Endothelial cell of umbilical vein (primary cell): ENCODE measurements around the gene ZNF609.

Source experiments
- EZH2 ChIP-seq: IDR thresholded peaks from 2 replicates; pipeline ENCODE4 v1.6.1; 2012; ENCODE audit warnings: borderline replicate concordance, low read depth, mild to moderate bottlenecking, moderate library complexity, low read length, inconsistent platforms; ENCODE audit not compliant: severe bottlenecking
- FOS ChIP-seq: IDR thresholded peaks from 2 replicates; pipeline ENCODE4 v1.6.1; 2011; ENCODE audit warnings: mild to moderate bottlenecking, low read length, moderate library complexity, borderline replicate concordance; ENCODE audit not compliant: insufficient read depth
- GATA2 ChIP-seq: IDR thresholded peaks from 2 replicates; pipeline ENCODE4 v1.7.0; 2011; ENCODE audit warnings: low read depth, mild to moderate bottlenecking, moderate library complexity, mixed read lengths, low read length; ENCODE audit not compliant: insufficient read length, insufficient read depth
- JUN ChIP-seq: IDR thresholded peaks from 2 replicates; pipeline ENCODE4 v1.6.1; 2011; ENCODE audit warnings: borderline replicate concordance, low read depth; ENCODE audit not compliant: insufficient read length, insufficient read depth
- MYC ChIP-seq: IDR thresholded peaks from one replicate; pipeline ENCODE4 v1.6.1; 2011; ENCODE audit warnings: mild to moderate bottlenecking, low read depth, low read length
- POLR2A ChIP-seq: IDR thresholded peaks from 2 replicates; pipeline ENCODE4 v1.6.1; 2012; ENCODE audit warnings: low read depth, mild to moderate bottlenecking, control low read depth, low read length
- POLR2AphosphoS5 ChIP-seq: IDR thresholded peaks from 2 replicates; pipeline ENCODE4 v1.6.1; 2012; ENCODE audit warnings: low read depth, mild to moderate bottlenecking, control low read depth, low read length, moderate library complexity; ENCODE audit not compliant: insufficient read depth
- TF ChIP-seq, protein P1 (sequence below), 2 donors: IDR thresholded peaks; 1 replicate in 1 of 2; 2 replicates in 1 of 2; pipeline ENCODE4 v1.5.1; 2011; ENCODE audit warnings: low read length in 2 of 2, mild to moderate bottlenecking in 2 of 2, moderate library complexity in 2 of 2, control low read depth in 1 of 2, inconsistent platforms in 1 of 2, low read depth in 1 of 2; ENCODE audit not compliant: insufficient read depth in 1 of 2; ENCODE audit errors: extremely low read depth in 1 of 2
- TF ChIP-seq, protein P2 (sequence below): IDR thresholded peaks from 2 replicates; pipeline ENCODE4 v1.6.1; 2011; ENCODE audit not compliant: insufficient read depth, insufficient read length

GRCh38 chr15:64636556-64636955 is 176.2 kb downstream of the ZNF609 start:
- TF ChIP-seq, protein P1, sequence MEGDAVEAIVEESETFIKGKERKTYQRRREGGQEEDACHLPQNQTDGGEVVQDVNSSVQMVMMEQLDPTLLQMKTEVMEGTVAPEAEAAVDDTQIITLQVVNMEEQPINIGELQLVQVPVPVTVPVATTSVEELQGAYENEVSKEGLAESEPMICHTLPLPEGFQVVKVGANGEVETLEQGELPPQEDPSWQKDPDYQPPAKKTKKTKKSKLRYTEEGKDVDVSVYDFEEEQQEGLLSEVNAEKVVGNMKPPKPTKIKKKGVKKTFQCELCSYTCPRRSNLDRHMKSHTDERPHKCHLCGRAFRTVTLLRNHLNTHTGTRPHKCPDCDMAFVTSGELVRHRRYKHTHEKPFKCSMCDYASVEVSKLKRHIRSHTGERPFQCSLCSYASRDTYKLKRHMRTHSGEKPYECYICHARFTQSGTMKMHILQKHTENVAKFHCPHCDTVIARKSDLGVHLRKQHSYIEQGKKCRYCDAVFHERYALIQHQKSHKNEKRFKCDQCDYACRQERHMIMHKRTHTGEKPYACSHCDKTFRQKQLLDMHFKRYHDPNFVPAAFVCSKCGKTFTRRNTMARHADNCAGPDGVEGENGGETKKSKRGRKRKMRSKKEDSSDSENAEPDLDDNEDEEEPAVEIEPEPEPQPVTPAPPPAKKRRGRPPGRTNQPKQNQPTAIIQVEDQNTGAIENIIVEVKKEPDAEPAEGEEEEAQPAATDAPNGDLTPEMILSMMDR (IDR thresholded peaks at IDR 0.05; ENCODE audit: extremely low read depth in 1 of 2, insufficient read depth in 1 of 2, low read depth in 1 of 2, low read length in 2 of 2), result no peak
- no peak for TF ChIP-seq GATA2
- TF ChIP-seq POLR2A, result no peak
- no peak for TF ChIP-seq POLR2AphosphoS5
- TF ChIP-seq, protein P2, sequence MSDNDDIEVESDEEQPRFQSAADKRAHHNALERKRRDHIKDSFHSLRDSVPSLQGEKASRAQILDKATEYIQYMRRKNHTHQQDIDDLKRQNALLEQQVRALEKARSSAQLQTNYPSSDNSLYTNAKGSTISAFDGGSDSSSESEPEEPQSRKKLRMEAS, result no peak
- TF ChIP-seq JUN, result no peak
- no peak for TF ChIP-seq EZH2
- TF ChIP-seq MYC, result no peak
- no peak for TF ChIP-seq FOS
